H4 (cell line): ENCODE measurements around the gene GPHN. TPM values are rescaled to one million over a fixed set of nuclear protein-coding genes. Genes with fewer than 3 reads are reported as not detected.

Experiments used
- DNase-seq: peaks from one replicate; pipeline ENCODE4 v3.0.0-alpha.2; 2015; ENCODE audit warnings: low spot score
- total RNA-seq: library from RNA; depleted of rRNA; stranded (reverse); fragments of >200 nt; shearing (Covaris generic); gene quantifications from 2 replicates; pipeline ENCODE4 v1.2.3, GENCODE V29; 2014

The GPHN gene
- total RNA-seq, 1 experiment from 2014 or later = 11.6 TPM

DNA sequence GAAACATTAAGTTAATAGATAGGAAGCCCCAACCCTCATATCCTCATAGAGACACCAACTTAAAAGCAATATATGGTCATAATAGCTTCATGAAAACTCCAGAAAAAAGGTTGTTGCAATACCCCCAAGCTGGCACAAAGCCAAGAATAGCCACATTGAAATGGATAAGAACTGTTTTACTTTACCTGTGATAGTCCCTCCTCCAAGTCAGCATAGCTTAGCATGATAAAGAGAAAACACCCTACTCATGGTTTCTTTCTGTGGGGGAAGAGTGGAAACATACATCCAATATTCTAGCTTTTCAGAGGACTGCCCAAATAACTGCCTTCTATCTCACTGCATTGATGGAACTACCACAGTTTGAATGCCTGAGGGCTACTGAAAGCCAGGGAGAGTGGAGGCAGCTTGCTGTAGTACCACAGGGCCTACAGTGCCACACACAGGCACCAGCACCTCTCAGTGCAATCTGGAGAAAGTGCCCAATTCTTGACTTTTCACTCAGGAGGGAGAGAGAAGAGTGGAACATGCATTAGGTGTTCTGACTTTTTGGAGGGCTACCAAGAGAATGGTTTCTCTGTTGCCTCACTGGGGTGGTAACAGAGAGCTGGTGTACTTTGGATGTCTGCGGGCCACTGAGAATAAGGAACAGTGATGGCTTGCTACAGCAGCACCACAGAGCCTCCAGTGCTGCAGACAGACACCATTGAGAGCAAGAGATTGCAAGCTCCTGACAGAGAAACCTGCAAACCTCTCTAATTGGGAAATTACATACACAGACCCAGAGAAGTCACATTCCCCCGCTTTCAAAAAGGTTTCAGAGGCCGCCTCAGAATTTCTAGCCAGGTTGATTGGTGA lies 524.2 kb downstream of the GPHN start:
- DNase-seq = no peak

DNA sequence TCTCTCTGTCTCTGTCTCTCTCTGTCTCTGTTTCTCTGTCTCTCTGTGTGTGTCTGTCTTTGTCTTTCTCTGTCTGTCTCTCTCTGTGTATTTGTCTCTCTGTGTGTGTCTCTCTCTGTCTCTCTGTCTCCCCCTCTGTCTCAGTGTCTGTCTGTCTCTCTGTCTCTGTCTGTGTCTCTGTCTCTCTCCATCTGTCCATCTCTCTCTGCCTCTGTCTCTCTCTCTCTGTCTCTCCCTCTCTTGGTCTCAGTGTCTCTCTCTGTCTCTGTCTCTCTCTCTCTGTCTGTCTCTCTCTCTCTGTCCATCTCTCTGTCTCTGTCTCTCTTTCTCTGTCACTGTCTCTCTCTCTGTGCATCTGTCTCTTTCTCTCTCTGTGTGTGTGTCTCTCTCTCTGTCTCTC lies 537.5 kb downstream of the GPHN start:
- DNase-seq = no peak

DNA sequence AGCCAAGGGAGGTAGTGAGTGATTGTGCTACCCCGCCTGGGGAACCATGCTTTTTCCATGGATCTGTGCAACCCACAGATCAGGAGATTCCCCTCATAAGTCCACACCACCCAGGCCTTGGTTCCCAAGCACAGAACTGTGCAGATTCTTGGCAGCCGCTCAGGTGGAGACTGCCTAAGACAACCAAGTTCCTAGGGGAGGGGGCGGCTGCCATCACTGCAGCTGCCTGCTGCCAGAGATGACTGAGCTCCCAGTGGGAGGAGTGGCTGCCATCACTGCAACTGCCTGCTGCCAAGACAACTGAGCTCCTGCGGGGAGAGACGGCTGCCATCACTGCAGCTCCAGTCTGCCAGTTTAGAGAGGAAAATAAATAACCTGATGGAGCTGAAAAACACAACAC lies 542.9 kb downstream of the GPHN start:
- no peak for DNase-seq

DNA sequence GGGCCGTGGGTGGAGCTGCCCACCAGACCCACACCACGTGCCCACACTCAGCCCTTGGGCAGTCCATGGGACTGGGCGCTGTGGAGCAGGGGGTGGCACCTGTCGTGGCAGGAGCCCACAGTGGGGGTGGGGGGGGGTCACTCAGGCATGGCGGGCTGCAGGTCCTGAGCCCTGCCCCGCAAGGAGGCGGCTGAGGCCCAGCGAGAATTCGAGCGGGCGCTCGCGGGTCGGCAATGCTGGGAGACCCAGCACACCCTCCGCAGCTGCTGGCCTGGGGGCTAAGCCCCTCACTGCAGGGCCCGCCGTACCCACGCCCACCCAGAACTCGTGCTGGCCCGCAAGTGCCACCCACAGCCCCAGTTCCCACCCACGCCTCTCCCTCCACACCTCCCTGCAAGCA lies 548.7 kb downstream of the GPHN start:
- DNase-seq = no peak

DNA sequence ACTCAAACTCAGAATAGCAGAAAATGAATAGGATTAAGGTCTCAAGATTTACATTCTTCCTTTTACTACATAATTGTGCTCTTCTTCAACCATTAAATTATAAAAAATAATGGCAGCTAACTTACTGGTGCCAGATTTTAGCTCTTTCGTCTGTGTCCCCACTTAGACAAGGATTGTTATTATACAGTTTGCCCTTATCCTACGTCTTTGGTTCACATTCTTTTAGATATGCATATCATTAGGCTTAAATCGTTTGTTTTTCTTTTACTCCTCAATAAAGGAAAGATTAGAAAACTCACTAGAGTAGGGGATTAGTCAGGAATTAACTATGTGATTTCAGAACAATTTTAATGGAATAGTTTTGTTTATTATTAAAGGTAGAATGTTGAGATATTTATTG lies 551.6 kb downstream of the GPHN start:
- DNase-seq = no peak

DNA sequence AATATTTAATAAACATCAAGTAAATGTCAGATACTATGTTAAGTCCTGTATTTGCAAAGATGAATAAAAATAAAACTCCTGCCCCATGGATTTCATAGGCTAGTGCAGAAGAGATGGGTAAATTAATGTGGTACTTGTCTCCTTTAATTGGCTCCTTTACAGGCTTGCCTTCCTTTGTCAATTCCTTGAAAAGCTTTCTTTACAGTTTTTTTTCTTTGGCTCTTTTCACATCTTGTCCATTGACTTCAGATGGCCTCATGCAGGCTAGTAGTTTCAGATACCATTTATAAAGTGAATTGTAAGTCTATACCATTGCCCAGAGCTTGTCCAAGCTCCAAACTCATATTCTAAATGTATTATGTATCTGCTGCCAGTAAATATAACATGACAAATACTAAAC lies 552.6 kb downstream of the GPHN start:
- DNase-seq = no peak

DNA sequence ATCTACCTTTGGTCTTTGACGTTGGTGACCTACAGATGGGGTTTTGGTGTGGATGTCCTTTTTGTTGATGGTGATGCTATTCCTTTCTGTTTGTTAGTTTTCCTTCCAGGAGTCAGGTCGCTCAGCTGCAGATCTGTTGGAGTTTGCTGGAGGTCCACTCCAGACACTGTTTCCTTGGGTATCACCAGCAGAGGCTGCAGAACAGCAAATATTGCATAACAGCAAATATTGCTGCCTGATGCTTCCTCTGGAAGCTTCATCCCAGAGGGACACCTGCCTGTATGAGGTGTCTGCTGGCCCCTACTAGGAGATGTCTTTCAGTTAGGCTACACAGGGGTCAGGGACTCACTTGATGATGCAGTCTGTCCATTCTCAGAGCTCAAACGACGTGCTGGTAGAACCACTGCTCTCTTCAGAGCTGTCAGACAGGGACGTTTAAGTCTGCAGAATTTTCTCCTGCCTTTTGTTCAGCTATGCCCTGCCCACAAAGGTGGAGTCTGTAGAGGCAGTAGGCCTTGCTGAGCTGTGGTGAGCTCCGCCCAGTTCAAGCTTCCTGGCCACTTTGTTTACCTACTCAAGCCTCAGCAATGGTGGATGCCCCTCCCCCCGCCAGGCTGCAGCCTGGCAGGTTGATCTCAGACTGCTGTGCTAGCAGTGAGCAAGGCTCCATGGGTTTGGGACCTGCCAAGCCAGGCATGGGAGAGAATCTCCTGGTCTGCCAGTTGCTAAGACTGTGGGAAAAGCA lies 559.3 kb downstream of the GPHN start:
- DNase-seq = peak; percentile 7

DNA sequence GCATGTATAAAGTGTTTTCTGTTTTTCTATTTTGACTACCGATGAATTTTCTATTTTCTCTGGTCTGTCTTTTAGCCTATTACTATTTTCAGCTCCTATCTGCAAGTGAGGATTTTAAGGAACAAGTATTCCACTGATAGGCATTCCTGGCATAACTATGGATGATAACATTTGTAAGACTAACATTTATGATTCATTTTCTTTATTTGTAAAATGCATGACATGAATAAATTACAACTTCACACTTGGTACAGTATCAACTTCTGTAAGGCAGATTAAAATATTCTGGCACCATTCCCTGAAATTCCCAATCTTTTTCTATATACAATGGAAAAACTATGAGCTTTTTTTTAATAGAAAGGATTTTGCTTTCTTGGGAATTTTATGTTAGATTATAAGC lies 560.3 kb downstream of the GPHN start:
- no peak for DNase-seq

DNA sequence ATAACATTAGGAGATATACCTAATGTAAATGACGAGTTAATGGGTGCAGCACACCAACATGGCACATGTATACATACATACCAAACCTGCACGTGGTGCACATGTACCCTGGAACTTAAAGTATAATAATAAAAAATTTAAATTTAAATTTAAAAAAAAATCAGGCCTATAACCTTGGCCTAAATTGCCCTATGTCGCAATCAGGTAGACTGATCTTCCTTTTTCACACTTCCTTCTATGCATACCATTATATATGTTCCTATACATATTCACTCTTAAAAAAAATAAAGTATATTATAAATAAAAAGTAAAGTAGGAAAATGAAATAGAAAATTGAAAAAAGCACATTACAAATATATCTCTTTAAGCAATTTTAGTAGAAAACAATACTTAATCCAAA lies 563.6 kb downstream of the GPHN start:
- DNase-seq = no peak

DNA sequence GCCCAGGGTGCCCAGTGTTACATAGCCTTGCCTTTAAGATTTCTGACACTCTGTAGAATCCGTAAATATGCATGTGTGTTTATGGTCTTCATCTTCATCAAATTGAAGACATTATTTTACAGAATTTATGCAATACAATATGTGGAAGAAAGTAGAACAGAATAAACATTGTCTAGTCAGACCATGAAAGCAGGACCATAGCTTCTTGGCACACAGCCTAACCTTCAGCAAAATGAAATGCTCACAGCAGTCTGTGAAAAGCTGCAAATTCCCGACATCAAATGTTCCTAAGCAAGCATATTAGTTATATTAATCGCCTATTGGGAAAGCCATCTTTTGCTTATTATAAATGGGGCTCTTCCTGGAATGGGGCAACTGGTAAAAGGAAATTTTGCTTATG lies 570.0 kb downstream of the GPHN start:
- no peak for DNase-seq

DNA sequence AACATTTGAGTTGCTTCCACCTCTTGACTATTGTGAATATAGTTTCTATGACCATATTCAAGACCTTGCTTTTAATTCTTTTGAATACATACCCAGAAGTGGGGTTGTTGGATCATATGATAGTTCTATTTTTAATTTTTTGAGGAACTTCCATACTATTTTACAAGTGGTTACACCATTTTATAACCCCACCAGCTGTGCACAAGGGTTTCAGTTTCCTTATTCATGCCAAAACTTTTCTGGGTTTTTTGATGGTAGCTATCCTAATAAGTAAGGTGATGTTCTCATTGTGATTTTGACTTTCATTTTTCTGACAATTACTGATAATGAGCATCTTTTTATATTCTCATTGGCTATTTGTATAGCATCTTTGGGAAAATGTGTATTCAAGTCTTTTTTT lies 571.9 kb downstream of the GPHN start:
- DNase-seq = no peak

DNA sequence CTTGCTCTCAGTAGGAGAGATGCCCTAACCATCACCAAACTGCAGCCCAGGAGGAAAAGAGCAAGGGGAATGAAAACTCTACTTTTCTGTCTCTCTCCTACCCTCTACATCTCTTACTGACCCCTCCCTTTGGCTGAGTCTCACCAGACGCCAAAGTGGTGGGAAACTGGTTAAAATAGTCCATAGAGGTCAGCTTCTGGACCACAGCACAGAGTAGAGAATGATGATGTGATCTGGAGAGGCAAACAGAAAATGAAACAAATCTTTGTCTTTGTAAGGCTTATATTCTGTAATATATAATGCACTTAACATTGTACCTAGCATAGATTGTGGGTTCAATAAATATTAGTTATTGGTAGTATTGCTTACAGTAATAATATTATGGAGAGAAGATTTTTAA lies 600.3 kb downstream of the GPHN start:
- no peak for DNase-seq

DNA sequence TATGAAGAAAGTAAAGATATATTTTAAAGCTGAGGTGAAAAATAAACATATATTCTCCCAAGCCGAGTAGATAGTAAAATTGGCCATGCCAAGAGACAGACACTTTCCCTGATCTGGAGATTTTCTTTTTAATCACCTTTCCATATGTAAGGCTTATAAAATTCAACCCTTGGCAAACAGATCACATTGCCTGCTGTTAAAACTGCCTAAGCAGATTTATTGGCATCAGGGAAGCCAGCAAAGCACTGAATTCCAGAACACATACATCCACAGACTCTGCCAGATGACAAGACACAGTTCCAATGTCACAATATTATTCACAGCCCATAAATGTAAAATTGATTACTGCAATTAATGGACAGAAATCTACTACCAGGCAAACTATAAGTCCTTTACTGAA lies 603.1 kb downstream of the GPHN start:
- no peak for DNase-seq

DNA sequence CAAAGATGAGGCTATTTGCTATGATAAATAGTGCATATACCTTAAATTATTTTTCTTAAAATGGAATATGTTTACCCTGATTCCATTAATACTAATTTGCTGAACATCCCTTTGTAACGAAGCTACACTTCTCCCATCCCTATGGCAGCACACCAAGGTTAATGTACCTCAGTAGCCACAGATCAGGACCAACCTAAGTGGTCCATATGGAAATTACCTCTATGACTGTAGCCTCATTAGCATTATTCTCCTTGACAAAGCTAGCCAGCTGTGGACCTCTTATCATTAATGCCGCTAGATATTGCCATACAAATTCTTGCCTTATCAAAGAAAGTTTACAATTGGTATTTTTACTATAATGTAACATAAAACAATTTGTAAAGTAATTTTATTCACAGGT lies 604.4 kb downstream of the GPHN start:
- DNase-seq = no peak

DNA sequence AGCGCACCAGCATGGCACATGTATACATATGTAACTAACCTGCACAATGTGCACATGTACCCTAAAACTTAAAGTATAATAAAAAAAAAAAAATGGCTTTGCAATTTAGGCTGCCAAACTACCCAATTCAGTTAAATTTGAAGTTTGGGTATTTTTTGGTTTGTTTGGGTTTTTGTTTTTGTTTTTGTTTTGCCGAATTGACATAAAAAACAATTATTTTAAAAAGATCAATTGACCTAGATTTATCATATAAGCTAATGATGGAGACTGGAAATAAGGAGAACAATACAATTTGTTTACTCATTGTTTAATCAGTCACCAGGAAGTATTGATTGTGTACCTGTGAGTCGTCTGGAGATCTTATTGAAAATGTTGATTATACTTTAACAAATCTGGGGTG lies 619.2 kb downstream of the GPHN start:
- DNase-seq = no peak

DNA sequence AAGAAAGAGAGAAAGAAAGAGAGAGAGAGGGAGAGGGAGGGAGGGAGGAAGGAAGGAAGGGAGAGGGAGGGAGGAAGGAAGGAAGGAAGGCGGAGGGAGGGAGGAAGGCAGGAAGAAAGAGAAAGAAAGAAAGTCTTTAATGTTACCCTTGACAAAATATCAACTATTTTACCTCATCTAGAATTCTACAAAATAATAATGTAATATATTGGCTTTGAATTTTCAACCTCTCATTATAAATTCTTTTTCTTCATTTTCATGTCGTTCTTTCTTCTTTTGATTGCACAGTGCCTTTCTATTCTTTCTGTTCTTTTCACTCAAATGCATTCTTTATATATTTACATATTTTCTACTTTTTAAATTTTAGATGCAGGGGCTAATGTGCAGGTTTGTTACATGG lies 621.8 kb downstream of the GPHN start:
- no peak for DNase-seq

DNA sequence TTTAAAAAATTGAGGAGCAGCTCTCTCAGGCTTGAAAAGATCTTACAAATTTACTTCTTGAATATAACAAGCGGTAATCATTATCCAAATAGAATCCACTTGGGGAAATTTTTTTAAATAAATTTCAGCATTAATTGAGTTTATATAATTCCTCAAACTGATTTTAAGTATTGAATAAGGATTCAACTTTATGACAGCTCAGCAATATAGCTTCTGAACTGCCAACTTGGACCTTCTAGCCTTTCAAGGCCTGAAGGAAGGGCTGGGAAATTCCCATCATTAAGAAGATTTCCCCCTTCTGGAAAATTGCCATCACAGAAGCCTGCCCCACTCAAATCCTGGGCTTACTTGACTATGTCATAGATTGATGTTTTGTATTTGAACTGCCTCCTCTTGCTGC lies 623.7 kb downstream of the GPHN start:
- no peak for DNase-seq

DNA sequence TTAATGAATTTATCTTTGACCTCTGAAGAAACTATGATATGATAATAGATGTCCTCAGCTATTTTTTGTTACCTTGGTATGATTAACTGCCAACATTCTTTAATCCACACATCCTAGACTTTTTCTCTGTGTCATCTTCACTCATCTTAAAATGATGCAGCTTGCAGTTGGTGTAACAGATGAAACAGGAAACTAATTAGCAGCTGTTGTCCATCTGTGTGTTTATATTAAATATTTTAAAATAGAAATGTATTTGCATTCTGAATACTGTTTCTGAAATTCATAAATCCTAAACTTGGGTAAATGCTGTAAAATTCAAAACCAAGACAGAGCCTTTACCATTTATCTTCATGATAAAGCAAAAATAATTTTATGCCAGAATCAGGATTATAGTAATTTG lies 625.2 kb downstream of the GPHN start:
- DNase-seq = no peak

DNA sequence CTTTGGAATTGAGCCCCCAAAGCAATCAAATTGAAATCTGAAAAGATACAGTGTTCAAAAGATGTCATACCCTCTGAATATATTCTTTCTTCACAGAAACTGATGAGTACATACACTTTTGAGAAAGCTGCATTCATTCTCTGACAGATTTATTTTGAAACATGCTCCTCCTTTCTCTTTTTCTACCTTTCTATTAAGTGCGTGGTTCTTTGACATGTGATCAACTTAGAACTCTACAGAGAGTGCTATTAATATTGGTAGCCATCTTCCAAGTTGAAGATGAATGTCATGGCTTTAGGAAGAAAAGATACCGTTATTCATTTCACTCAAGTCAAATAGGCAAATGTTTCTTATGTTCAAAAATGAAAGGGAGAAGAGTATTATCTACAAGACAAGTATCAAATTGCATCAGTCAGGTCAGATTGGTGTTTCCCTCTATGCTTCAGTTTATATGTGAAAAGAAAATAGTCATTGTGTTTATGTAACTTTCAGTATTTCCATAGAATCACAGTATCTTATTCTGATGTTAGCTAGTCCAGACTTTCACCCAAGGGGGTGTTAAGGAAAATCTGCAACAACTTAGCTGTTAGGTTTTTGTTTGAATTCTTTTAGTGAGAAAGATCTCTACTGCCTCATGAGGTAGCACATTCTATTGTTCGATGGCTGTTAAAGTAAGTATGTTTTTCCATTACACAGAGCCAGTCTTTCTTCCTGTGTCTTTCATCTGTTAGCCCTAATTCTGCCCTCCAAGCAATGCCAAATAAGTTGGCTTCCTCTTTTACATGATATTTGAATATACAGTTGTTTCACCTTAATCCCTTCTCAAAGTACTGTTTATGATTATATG lies 625.9 kb downstream of the GPHN start:
- no peak for DNase-seq

DNA sequence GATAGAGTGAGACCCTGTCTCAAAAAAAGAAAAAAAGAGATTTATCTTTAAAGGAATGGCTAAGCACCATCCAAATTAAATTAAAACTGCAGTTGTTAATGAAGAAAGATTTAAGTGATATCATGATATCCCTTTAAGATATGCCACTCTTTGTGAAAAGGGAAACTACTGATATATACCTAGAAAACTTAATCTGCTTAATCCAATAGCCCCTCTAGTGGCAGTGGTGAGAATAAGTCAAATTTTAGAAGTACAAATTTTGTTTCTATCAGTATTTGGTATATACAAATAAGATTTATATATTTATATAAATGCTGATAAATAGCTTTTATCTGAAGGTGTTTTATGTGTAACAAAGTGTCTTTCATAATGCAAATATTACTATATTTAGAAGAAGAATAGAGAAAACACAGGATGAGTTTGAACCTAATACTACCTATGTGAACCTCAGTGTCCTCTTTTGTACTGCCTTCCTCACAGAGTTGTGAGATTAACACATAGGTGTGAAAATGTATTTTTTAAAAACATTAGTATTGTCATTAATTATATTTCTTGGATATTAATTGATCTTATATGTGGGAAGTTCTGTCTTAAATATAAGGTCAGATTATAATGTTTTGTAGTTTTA lies 629.9 kb downstream of the GPHN start:
- DNase-seq = peak; percentile 7

DNA sequence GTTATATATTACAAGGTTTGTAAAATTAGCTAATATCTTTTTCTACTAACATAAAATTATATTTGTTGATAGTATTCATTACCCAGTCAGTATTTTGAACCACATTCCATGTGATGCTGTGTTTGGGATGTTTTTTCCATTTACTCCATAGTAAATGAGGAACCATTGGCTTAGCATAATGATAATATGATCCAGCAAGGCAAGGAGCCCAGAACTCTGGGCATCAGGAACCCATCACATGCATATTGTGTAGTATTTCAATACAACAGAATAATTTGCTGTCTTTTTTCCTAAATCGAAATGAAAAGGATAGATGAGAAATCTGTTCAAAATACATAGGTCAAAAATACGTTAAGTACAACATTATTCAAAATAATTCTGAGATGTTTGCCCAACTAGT lies 632.6 kb downstream of the GPHN start:
- DNase-seq = no peak
